Esophagus squamous epithelium (tissue), 5 donors: Measurements from ENCODE around the gene ATL2. TPM values are rescaled to one million over a fixed set of nuclear protein-coding genes. Genes with fewer than 3 reads are reported as not detected.

Source experiments
- DNase-seq: peaks from one replicate; lab custom pipeline; 2025; lab: John Stamatoyannopoulos, UW
- H3K27ac ChIP-seq, 4 donors: fragments of 200-600 bp; sonication (generic); one replicate each; pipeline ENCODE4 v1.5.1; 2016 to 2019; ENCODE audit warnings: mild to moderate bottlenecking in 1 of 4
- H3K27me3 ChIP-seq, 4 donors: fragments of 200-600 bp; sonication (generic); 1 replicate in 3 of 4; 2 replicates in 1 of 4; pipeline versions ENCODE4 v1.5.1 to v1.6.0; 2017 to 2021; ENCODE audit warnings: antibody characterized with exemption in 1 of 4
- H3K36me3 ChIP-seq, 3 donors: fragments of 200-600 bp; sonication (generic); one replicate each; pipeline ENCODE4 v1.5.1; 2016 to 2019
- H3K4me1 ChIP-seq, 3 donors: fragments of 200-600 bp; sonication (generic); one replicate each; pipeline ENCODE4 v1.5.1; 2017 to 2019
- H3K4me3 ChIP-seq, 4 donors: fragments of 200-600 bp; sonication (generic); 1 replicate in 3 of 4; 2 replicates in 1 of 4; pipeline ENCODE4 v1.5.1; 2016 to 2019; ENCODE audit warnings: mild to moderate bottlenecking in 2 of 4, moderate library complexity in 1 of 4
- H3K9me3 ChIP-seq, 3 donors: fragments of 200-600 bp; sonication (generic); one replicate each; pipeline ENCODE4 v1.5.1; 2016 to 2019
- POLR2A ChIP-seq, 4 donors: fragments of 450-650 bp; IDR thresholded peaks; one replicate each; pipeline ENCODE4 v1.6.1; 2017; ENCODE audit warnings: antibody characterized with exemption in 4 of 4, mild to moderate bottlenecking in 4 of 4, moderate library complexity in 3 of 4
- WGBS, 2 donors: methylation state at CpG; one replicate each; pipeline ENCODE4 v1.1.5; 2018; 5-methylcytosine and 5-hydroxymethylcytosine counted together
- intact Hi-C: fragments of 100-400 bp; cut with DNase I; formaldehyde crosslinking; loops from one replicate; pipeline ENCODE4 v1.15.0; 2022
- total RNA-seq, 4 donors: library from RNA; depleted of rRNA; stranded (reverse); fragments of >200 nt; gene quantifications; one replicate each; pipeline ENCODE4 v1.1.0, GENCODE V29; 2016
- TF ChIP-seq, protein P1 (sequence below), 6 experiments: fragments of 450-650 bp in 4 of 6; fragments of 200-600 bp in 2 of 6; sonication (generic) in 2 of 6; IDR thresholded peaks; one replicate each; pipeline ENCODE4 v1.5.1; 2016 to 2019; ENCODE audit warnings: antibody characterized with exemption in 6 of 6, mild to moderate bottlenecking in 4 of 6, moderate library complexity in 4 of 6
- donor health status: DM: yes; HTN: yes; CAD: no.

The ATL2 gene
- total RNA-seq, 4 donors from 2014 or later, result 65.2 to 178 (median 91.3) TPM

DNA sequence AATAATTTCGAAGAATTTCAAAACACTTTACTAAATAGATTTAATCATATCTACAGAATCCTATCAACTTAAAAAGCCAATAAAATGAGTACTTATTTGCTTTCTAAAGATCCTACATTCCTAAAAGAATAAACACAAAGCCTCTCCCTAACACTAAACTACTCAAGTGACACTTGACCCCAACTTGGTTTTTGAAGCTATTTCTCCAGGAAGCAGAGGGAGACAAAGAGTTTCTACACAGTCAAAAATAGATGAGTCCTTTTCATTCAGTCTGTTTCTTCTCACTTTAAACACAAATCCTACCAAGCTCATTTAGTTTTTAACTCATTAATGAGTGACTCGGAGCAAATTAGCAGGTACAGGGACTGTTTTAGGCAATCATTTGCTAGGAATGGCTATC, 2.1 kb downstream of the ATL2 start:
- Histone ChIP-seq H3K4me1 (peaks cover 11 to 60% (median 14%) of the 10 kb centered on the region in 3 donors), H3K27me3 (no peaks in the 10 kb centered on the region), H3K36me3 (no peaks in the 10 kb centered on the region), H3K9me3 (no peaks in the 10 kb centered on the region), H3K27ac (peak overlapping the region; percentile 65 to 100 (median 100)), H3K4me3 (peak overlapping the region; percentile 91 to 99 (median 97))
- TF ChIP-seq, protein P1, sequence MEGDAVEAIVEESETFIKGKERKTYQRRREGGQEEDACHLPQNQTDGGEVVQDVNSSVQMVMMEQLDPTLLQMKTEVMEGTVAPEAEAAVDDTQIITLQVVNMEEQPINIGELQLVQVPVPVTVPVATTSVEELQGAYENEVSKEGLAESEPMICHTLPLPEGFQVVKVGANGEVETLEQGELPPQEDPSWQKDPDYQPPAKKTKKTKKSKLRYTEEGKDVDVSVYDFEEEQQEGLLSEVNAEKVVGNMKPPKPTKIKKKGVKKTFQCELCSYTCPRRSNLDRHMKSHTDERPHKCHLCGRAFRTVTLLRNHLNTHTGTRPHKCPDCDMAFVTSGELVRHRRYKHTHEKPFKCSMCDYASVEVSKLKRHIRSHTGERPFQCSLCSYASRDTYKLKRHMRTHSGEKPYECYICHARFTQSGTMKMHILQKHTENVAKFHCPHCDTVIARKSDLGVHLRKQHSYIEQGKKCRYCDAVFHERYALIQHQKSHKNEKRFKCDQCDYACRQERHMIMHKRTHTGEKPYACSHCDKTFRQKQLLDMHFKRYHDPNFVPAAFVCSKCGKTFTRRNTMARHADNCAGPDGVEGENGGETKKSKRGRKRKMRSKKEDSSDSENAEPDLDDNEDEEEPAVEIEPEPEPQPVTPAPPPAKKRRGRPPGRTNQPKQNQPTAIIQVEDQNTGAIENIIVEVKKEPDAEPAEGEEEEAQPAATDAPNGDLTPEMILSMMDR (IDR thresholded peaks at IDR 0.05), result no peak
- TF ChIP-seq POLR2A (IDR thresholded peaks at IDR 0.05), result no peak
- intact Hi-C loops, result loop anchor here (10.0 kb wide), 1 partner anchor 70 kb away; no protein-coding TSS in a partner anchor
- DNase-seq, result no peak
- WGBS, 2 donors, result 43 to 60% methylated on average over 2 of the region's 2 CpGs

DNA sequence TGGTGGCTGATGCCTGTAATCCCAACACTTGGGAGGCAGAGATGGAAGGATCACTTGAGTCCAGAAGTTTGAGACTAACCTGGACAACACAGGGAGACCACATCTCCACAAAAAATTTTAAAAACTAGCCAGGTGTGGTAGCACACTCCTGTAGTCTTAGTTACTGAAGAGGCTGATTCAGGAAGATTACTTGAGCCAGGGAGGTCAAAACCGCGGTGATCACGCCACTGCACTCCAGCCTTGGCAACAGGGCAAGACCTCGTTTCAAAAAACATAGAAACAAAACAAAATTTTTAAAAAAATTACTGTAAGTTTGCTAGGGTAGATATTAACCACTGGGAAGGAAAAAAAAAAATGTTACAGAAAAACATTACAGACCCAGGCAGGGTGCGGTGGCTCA, 5.8 kb downstream of the ATL2 start:
- Histone ChIP-seq H3K4me3 (no peak overlapping the region), H3K9me3 (no peaks in the 10 kb centered on the region), H3K36me3 (no peaks in the 10 kb centered on the region), H3K27me3 (no peaks in the 10 kb centered on the region), H3K27ac (peak overlapping the region in 1 of 4 donors; percentile 47), H3K4me1 (peaks cover 3 to 70% (median 10%) of the 10 kb centered on the region in 3 donors)
- TF ChIP-seq POLR2A (IDR thresholded peaks at IDR 0.05), result no peak
- TF ChIP-seq, protein P1 (IDR thresholded peaks at IDR 0.05), result no peak
- intact Hi-C loops, result loop anchor here (10.0 kb wide), 1 partner anchor 74 kb away; no protein-coding TSS in a partner anchor
- WGBS, 2 donors, result 70 to 76% methylated on average over 5 of the region's 5 CpGs
- no peak for DNase-seq

DNA sequence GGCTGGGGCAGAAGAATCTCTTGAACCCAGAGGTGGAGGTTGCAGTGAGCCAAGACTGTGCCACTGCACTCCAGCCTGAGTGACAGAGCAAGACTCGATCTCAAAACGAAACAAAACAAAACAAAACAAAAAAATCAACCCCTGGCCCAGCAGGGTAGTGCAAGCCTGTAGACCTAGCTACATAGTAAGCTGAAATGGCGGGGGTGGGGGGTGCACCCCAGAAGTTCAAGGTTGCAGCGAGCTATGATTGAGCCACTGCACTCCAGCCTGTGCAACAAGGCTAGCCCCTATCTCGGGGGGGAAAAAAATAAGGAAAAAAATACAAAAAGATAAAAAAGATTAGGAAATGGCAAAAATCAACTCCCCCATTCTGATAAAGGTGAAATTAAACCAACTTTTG, 6.4 kb downstream of the ATL2 start:
- intact Hi-C loops, result loop anchor here (10.0 kb wide), 1 partner anchor 74 kb away; no protein-coding TSS in a partner anchor
- TF ChIP-seq, protein P1 (IDR thresholded peaks at IDR 0.05), result no peak
- TF ChIP-seq POLR2A (IDR thresholded peaks at IDR 0.05), result no peak
- Histone ChIP-seq H3K4me3 (no peak overlapping the region), H3K4me1 (peaks cover 3 to 73% (median 9%) of the 10 kb centered on the region in 3 donors), H3K9me3 (no peaks in the 10 kb centered on the region), H3K27ac (peak overlapping the region in 1 of 4 donors; percentile 10), H3K27me3 (no peaks in the 10 kb centered on the region), H3K36me3 (peaks cover 0 to 3% (median 0%) of the 10 kb centered on the region in 3 donors)
- no peak for DNase-seq
- 87 to 97% methylated on average over 5 of the region's 5 CpGs for WGBS, 2 donors

DNA sequence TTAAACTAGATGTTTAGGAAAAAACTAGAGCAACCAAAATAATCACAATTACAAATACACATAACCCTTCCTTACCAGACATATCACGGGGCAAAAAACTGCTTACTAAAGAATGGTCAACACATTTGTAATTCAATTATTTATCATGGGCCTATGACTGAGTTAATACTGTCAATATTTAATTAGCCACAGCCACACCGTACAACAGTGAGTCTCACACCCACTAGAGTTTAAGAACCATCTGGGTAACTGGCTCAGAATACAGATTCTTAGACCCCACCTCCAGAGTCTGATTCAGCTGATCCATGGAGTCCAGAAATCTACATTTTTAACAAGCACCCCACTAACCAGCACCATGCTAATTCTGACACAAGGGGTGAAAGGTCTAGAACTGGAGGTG, 14.8 kb downstream of the ATL2 start:
- 39 to 61% methylated on average over 2 of the region's 2 CpGs for WGBS, 2 donors
- no peak for TF ChIP-seq POLR2A (IDR thresholded peaks at IDR 0.05)
- TF ChIP-seq, protein P1 (IDR thresholded peaks at IDR 0.05), result no peak
- Histone ChIP-seq H3K36me3 (peaks cover 0 to 24% (median 0%) of the 10 kb centered on the region in 3 donors), H3K9me3 (no peaks in the 10 kb centered on the region), H3K27me3 (no peaks in the 10 kb centered on the region), H3K4me3 (no peak overlapping the region), H3K4me1 (peaks cover 0 to 51% (median 5%) of the 10 kb centered on the region in 3 donors), H3K27ac (peak overlapping the region in 1 of 4 donors; percentile 7)
- no peak for DNase-seq
- intact Hi-C loops, result no loop called here

DNA sequence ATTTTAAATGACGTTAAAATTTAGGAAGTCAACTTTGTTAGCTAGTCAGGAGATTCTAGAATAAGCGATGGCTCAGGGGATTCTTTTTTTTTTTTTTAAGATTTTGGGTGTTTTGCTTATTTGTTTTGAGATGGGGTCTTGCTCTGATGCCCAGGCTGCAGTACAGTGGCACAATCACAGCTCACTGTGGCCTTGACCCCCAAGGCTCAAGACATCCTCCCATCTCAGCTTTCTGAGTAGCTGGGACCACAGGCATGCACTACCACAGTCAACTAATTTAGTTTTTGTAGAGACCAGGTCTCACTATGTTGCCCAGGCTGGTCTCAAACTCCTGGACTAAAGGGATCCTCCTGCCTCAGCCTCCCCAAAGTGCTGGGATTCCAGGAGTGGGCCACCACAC, 16.9 kb downstream of the ATL2 start:
- TF ChIP-seq POLR2A (IDR thresholded peaks at IDR 0.05), result no peak
- TF ChIP-seq, protein P1 (IDR thresholded peaks at IDR 0.05), result no peak
- Histone ChIP-seq H3K27ac (no peak overlapping the region), H3K4me3 (no peak overlapping the region), H3K4me1 (peaks cover 0 to 35% (median under 1%) of the 10 kb centered on the region in 3 donors), H3K27me3 (no peaks in the 10 kb centered on the region), H3K9me3 (no peaks in the 10 kb centered on the region), H3K36me3 (peaks cover 0 to 31% (median 0%) of the 10 kb centered on the region in 3 donors)
- WGBS, 2 donors, result 80 to 93% methylated on average over 2 of the region's 2 CpGs
- intact Hi-C loops, result no loop called here
- no peak for DNase-seq
